IMR-90 (cell line): ENCODE data around the gene IDI2. TPM values are rescaled to one million over a fixed set of nuclear protein-coding genes. Genes with fewer than 3 reads are reported as not detected.

ENCODE experiments used
- ATAC-seq: fragments of 200-7000 bp; cut with Tn5 transposase; 2 replicates; pipeline ENCODE4 v1.9.1; 2020; ENCODE audit warnings: low read depth, mild to moderate bottlenecking, moderate library complexity
- BruUV-seq: library from RNA; stranded (reverse); fragments of 400-500 nt; replicated peaks from 2 replicates; lab custom pipeline; 2021; lab: Mats Ljungman, UMichigan
- CTCF ChIA-PET: fragments of 300-600 bp; formaldehyde crosslinking; extraction: SDS; loops from one replicate; lab custom pipeline; 2021; ENCODE audit warnings: antibody characterized with exemption; lab: Yijun Ruan, JAX
- POLR2A ChIA-PET: fragments of 300-600 bp; sonication (Branson Sonifier 250); formaldehyde crosslinking; loops from one replicate; lab custom pipeline; 2022; ENCODE audit warnings: antibody characterized with exemption; ENCODE audit not compliant: unreplicated experiment; lab: Charles Lee
- DNase-seq: peaks from one replicate; pipeline ENCODE4 v3.0.0; 2013
- H2AFZ ChIP-seq: replicated peaks from 2 replicates; pipeline ENCODE3; 2013; ENCODE audit warnings: low read length, mild to moderate bottlenecking; ENCODE audit not compliant: poor library complexity
- H2AK5ac ChIP-seq: 2 replicates; pipeline ENCODE4 v1.6.1; 2013; ENCODE audit warnings: low read depth, low read length, inconsistent platforms
- H2AK9ac ChIP-seq: replicated peaks from 2 replicates; pipeline ENCODE3; 2013; ENCODE audit warnings: mild to moderate bottlenecking, low read depth, low read length, moderate library complexity; ENCODE audit not compliant: poor library complexity
- H2BK120ac ChIP-seq: 2 replicates; pipeline ENCODE4 v1.6.1; 2013; ENCODE audit warnings: low read depth, low read length, inconsistent platforms
- H2BK15ac ChIP-seq: 3 replicates; pipeline ENCODE4 v1.6.1; 2013; ENCODE audit warnings: low read depth, low read length, inconsistent platforms
- H2BK20ac ChIP-seq: 2 replicates; pipeline ENCODE4 v1.6.1; 2013; ENCODE audit warnings: low read depth, mild to moderate bottlenecking, inconsistent platforms, low read length, moderate library complexity
- H2BK5ac ChIP-seq: 2 replicates; pipeline ENCODE4 v1.6.1; 2013; ENCODE audit warnings: mild to moderate bottlenecking, low read depth, low read length, inconsistent platforms; ENCODE audit not compliant: poor library complexity, severe bottlenecking
- H3K14ac ChIP-seq: replicated peaks from 2 replicates; pipeline ENCODE4 v1.6.1; 2013; ENCODE audit warnings: low read depth, low read length, inconsistent platforms
- H3K18ac ChIP-seq: 2 replicates; pipeline ENCODE4 v1.6.1; 2013; ENCODE audit warnings: low read depth, low read length, control low read depth
- H3K23ac ChIP-seq: 2 replicates; pipeline ENCODE4 v1.6.1; 2013; ENCODE audit warnings: low read depth, low read length, inconsistent platforms
- H3K27ac ChIP-seq: 2 replicates; pipeline ENCODE4 v1.5.1; 2013; ENCODE audit warnings: mild to moderate bottlenecking, control low read depth, low read length; ENCODE audit not compliant: insufficient read depth
- H3K27me3 ChIP-seq: 2 replicates; pipeline ENCODE4 v1.6.1; 2013; ENCODE audit warnings: low read length; ENCODE audit not compliant: control insufficient read depth, insufficient read depth
- H3K36me3 ChIP-seq: 2 replicates; pipeline ENCODE4 v1.6.1; 2013; ENCODE audit warnings: low read length, mixed read lengths; ENCODE audit not compliant: control insufficient read depth, insufficient read depth
- H3K4ac ChIP-seq: 2 replicates; pipeline ENCODE4 v1.6.1; 2013; ENCODE audit warnings: low read depth, low read length, inconsistent platforms
- H3K4me1 ChIP-seq: 2 replicates; pipeline ENCODE4 v1.6.1; 2013; ENCODE audit warnings: low read length, mixed read lengths; ENCODE audit not compliant: control insufficient read depth, insufficient read depth
- H3K4me2 ChIP-seq: 2 replicates; pipeline ENCODE4 v1.6.1; 2013; ENCODE audit warnings: low read depth, mild to moderate bottlenecking, control low read depth, low read length, moderate library complexity
- H3K4me3 ChIP-seq: 2 replicates; pipeline ENCODE4 v1.5.1; 2013; ENCODE audit warnings: low read depth, mild to moderate bottlenecking, control low read depth, low read length, moderate library complexity; ENCODE audit not compliant: insufficient read depth
- H3K56ac ChIP-seq: 2 replicates; pipeline ENCODE4 v1.6.1; 2013; ENCODE audit warnings: low read length, inconsistent platforms; ENCODE audit not compliant: insufficient read depth; ENCODE audit errors: extremely low read depth
- H3K79me1 ChIP-seq, 2 experiments: 2 replicates each; pipeline ENCODE4 v1.6.1; 2013; ENCODE audit warnings: low read length in 2 of 2, inconsistent platforms in 1 of 2, low read depth in 1 of 2
- H3K9ac ChIP-seq: 2 replicates; pipeline ENCODE4 v1.6.1; 2013; ENCODE audit warnings: low read depth, low read length, control low read depth
- H3K9me1 ChIP-seq: 2 replicates; pipeline ENCODE4 v1.6.1; 2013; ENCODE audit warnings: low read length, inconsistent platforms; ENCODE audit not compliant: insufficient read depth
- H3K9me3 ChIP-seq: 2 replicates; pipeline ENCODE4 v1.6.1; 2013; ENCODE audit warnings: low read length; ENCODE audit not compliant: control insufficient read depth, insufficient read depth
- H4K20me1 ChIP-seq: 2 replicates; pipeline ENCODE4 v1.6.1; 2013; ENCODE audit warnings: low read length, inconsistent platforms; ENCODE audit not compliant: insufficient read depth
- H4K5ac ChIP-seq: 2 replicates; pipeline ENCODE4 v1.6.1; 2013; ENCODE audit warnings: mild to moderate bottlenecking, low read depth, low read length, control low read depth
- H4K8ac ChIP-seq, 2 experiments: 2 replicates each; pipeline ENCODE4 v1.6.1; 2013; ENCODE audit warnings: low read depth in 2 of 2, low read length in 2 of 2, control low read depth in 1 of 2, inconsistent platforms in 1 of 2
- H4K91ac ChIP-seq: 2 replicates; pipeline ENCODE4 v1.6.1; 2013; ENCODE audit warnings: low read depth, low read length, inconsistent platforms; ENCODE audit not compliant: insufficient read depth
- BHLHE40 ChIP-seq: fragments of 150-350 bp; IDR thresholded peaks from 2 replicates; pipeline ENCODE4 v1.6.1; 2016; ENCODE audit warnings: mild to moderate bottlenecking, low read depth, low read length
- CTCF ChIP-seq: conservative IDR thresholded peaks from 2 replicates; pipeline ENCODE4 v1.5.1; 2012; ENCODE audit warnings: mild to moderate bottlenecking, low read depth, low read length, improper control_type of control experiment
- NFE2L2 ChIP-seq: fragments of 150-350 bp; IDR thresholded peaks from 2 replicates; pipeline ENCODE4 v1.6.1; 2016; ENCODE audit warnings: low read depth, mild to moderate bottlenecking, low read length
- RCOR1 ChIP-seq: IDR thresholded peaks from 2 replicates; pipeline ENCODE4 v1.6.1; 2012; ENCODE audit warnings: mild to moderate bottlenecking, low read length, improper control_type of control experiment; ENCODE audit not compliant: insufficient replicate concordance
- whole genome bisulfite sequencing, 2 experiments: methylation state at CpG; one replicate each; pipeline versions ENCODE4 v1.1.5 to v1.1.7; 2013; ENCODE audit warnings: missing lambda C conversion rate in 2 of 2; ENCODE audit not compliant: insufficient read length in 1 of 2; ENCODE audit errors: extremely low coverage in 2 of 2; 5-methylcytosine and 5-hydroxymethylcytosine counted together
- dilution Hi-C: fragments of 300-500 bp; cut with HindIII; formaldehyde crosslinking; loops from one replicate; pipeline ENCODE4 v1.14.3; 2018; ENCODE audit warnings: low sequenced_read_pairs; ENCODE audit not compliant: unreplicated experiment
- in situ Hi-C: fragments of 300-500 bp; cut with MboI; formaldehyde crosslinking; loops from 3 replicates; pipeline ENCODE4 v1.14.3; 2019; ENCODE audit warnings: low sequenced_read_pairs, inconsistent platforms, mixed read lengths
- intact Hi-C: fragments of 100-400 bp; cut with micrococcal nuclease; formaldehyde crosslinking; loops from 2 replicates; pipeline ENCODE4 v1.10.0; 2022
- polyA plus RNA-seq, 3 experiments: library from polyadenylated mRNA; depleted of rRNA; stranded (reverse); fragments of >200 nt; gene quantifications; 2 replicates each; pipeline ENCODE4 v1.2.3, GENCODE V29; 2012; ENCODE audit warnings: low replicate concordance in 1 of 3
- total RNA-seq: library from RNA; depleted of rRNA; stranded (reverse); fragments of >200 nt; gene quantifications from 2 replicates; pipeline ENCODE4 v1.2.3, GENCODE V29; 2012

The IDI2 gene
- total and polyA plus RNA-seq, 2 of the 4 experiments (the other 2 are of a cell fraction): not detected

GRCh38 chr10:1035201-1035600, 9.5 kb upstream of the IDI2 start:
- Histone ChIP-seq H3K9me3 (no peaks in the 10 kb centered on the region), H4K8ac (no peak overlapping the region), H3K23ac (no peak overlapping the region), H2BK120ac (no peak overlapping the region), H3K9ac (no peak overlapping the region), H4K91ac (no peak overlapping the region), H3K14ac (no peak overlapping the region), H3K4me3 (no peak overlapping the region), H2BK5ac (no peak overlapping the region), H3K36me3 (peaks cover 5% of the 10 kb centered on the region), H2AFZ (no peak overlapping the region), H3K27ac (no peak overlapping the region), H3K27me3 (no peaks in the 10 kb centered on the region), H3K4me2 (no peak overlapping the region), H3K18ac (no peak overlapping the region), H4K5ac (no peak overlapping the region), H2AK9ac (no peak overlapping the region), H3K56ac (no peak overlapping the region), H2BK20ac (no peak overlapping the region), H2BK15ac (no peak overlapping the region), H3K4me1 (no peaks in the 10 kb centered on the region), H3K4ac (no peak overlapping the region), H3K79me1 (peaks cover 0 to 1% of the 10 kb centered on the region in 2 experiments; a peak in 2 of 4 replicates), H2AK5ac (no peak overlapping the region), H3K9me1 (peaks cover 5% of the 10 kb centered on the region; the same call in 1 of the 2 replicates), H4K20me1 (peaks cover 2% of the 10 kb centered on the region; the same call in 1 of the 2 replicates)
- ATAC-seq (no peak), DNase-seq (no peak)
- WGBS, 2 experiments: 73% methylated on average over 3 of the region's 6 CpGs; no CpG with 5 or more reads in 1 of the 2 experiments
- ChIA-PET POLR2A (no interaction called here), CTCF (no interaction called here)
- in situ Hi-C loops: no loop called here
- BruUV-seq: no TSS peak
- intact Hi-C loops: no loop called here
- no peak for TF ChIP-seq NFE2L2
- TF ChIP-seq RCOR1: no peak
- no peak for TF ChIP-seq BHLHE40
- no peak for TF ChIP-seq CTCF
- dilution Hi-C loops: no loop called here
